HEK293T (cell line): Measurements from ENCODE around the gene SPINT3.

Experiments
- CTCF ChIA-PET: fragments of 350-600 bp; formaldehyde crosslinking; extraction: SDS; loops from one replicate; lab custom pipeline; 2021; ENCODE audit warnings: antibody characterized with exemption, inconsistent platforms; lab: Yijun Ruan, JAX
- POLR2A ChIA-PET: fragments of 350-600 bp; formaldehyde crosslinking; extraction: SDS; loops from one replicate; lab custom pipeline; 2020; ENCODE audit warnings: antibody characterized with exemption, inconsistent platforms; lab: Yijun Ruan, JAX
- DNase-seq: peaks from one replicate; pipeline ENCODE4 v3.0.0; 2012; ENCODE audit warnings: mixed read lengths; ENCODE audit errors: extremely low spot score
- ARNT ChIP-seq: fragments of 450-650 bp; IDR thresholded peaks from 2 replicates; pipeline ENCODE4 v1.6.1; 2017; ENCODE audit warnings: mild to moderate bottlenecking
- BHLHE40 ChIP-seq: fragments of 450-650 bp; IDR thresholded peaks from 2 replicates; pipeline ENCODE4 v1.6.1; 2016; ENCODE audit warnings: mild to moderate bottlenecking, moderate library complexity, borderline replicate concordance
- CTBP1 ChIP-seq: fragments of 450-650 bp; IDR thresholded peaks from 2 replicates; pipeline ENCODE4 v1.6.1; 2016; ENCODE audit warnings: borderline replicate concordance
- ELF4 ChIP-seq: fragments of 450-650 bp; IDR thresholded peaks from 2 replicates; pipeline ENCODE4 v1.6.1; 2017; ENCODE audit warnings: antibody characterized with exemption
- FOXA1 ChIP-seq: fragments of 450-650 bp; IDR thresholded peaks from 2 replicates; pipeline ENCODE4 v1.6.1; 2016; ENCODE audit warnings: mild to moderate bottlenecking
- FOXK2 ChIP-seq: fragments of 450-650 bp; IDR thresholded peaks from 2 replicates; pipeline ENCODE4 v1.6.1; 2016; ENCODE audit warnings: mild to moderate bottlenecking
- FOXM1 ChIP-seq: fragments of 450-650 bp; IDR thresholded peaks from 2 replicates; pipeline ENCODE4 v1.6.1; 2017; ENCODE audit warnings: mild to moderate bottlenecking, borderline replicate concordance
- HDGF ChIP-seq: fragments of 450-650 bp; IDR thresholded peaks from 2 replicates; pipeline ENCODE4 v1.6.1; 2017; ENCODE audit warnings: antibody characterized with exemption, borderline replicate concordance
- L3MBTL2 ChIP-seq: fragments of 450-650 bp; conservative IDR thresholded peaks from 2 replicates; pipeline ENCODE4 v1.6.1; 2016; ENCODE audit warnings: mild to moderate bottlenecking
- LEF1 ChIP-seq: fragments of 450-650 bp; IDR thresholded peaks from 2 replicates; pipeline ENCODE4 v1.6.1; 2017; ENCODE audit warnings: mild to moderate bottlenecking, borderline replicate concordance
- NFRKB ChIP-seq: fragments of 450-650 bp; IDR thresholded peaks from 2 replicates; pipeline ENCODE4 v1.6.1; 2016; ENCODE audit warnings: mild to moderate bottlenecking, moderate library complexity
- PKNOX1 ChIP-seq: fragments of 450-650 bp; IDR thresholded peaks from 2 replicates; pipeline ENCODE4 v1.6.1; 2016
- SP1 ChIP-seq: fragments of 450-650 bp; IDR thresholded peaks from 2 replicates; pipeline ENCODE4 v1.6.1; 2017
- SUZ12 ChIP-seq: fragments of 450-650 bp; IDR thresholded peaks from 2 replicates; pipeline ENCODE4 v1.6.1; 2016; ENCODE audit warnings: mild to moderate bottlenecking
- TARDBP ChIP-seq: fragments of 450-650 bp; IDR thresholded peaks from 2 replicates; pipeline ENCODE4 v1.6.1; 2016
- ZNF384 ChIP-seq: fragments of 450-650 bp; IDR thresholded peaks from 2 replicates; pipeline ENCODE4 v1.6.1; 2016

SPINT3 gene

GRCh38 chr20:45518282-45518681, 2.9 kb upstream of the SPINT3 start:
- DNase-seq: no peak
- ChIA-PET CTCF (no interaction called here), POLR2A (no interaction called here)
- no peak for TF ChIP-seq SP1

GRCh38 chr20:45510242-45510862, 5.1 kb downstream of the SPINT3 start:
- POLR2A ChIA-PET: no interaction called here
- CTCF ChIA-PET: no interaction called here
- TF ChIP-seq ELF4: no peak
- no peak for TF ChIP-seq FOXA1
- no peak for TF ChIP-seq TARDBP
- TF ChIP-seq CTBP1: no peak
- TF ChIP-seq ARNT: no peak
- TF ChIP-seq NFRKB: no peak
- no peak for TF ChIP-seq HDGF
- no peak for TF ChIP-seq SUZ12
- no peak for TF ChIP-seq FOXM1
- TF ChIP-seq FOXK2: no peak
- no peak for DNase-seq

- POLR2A ChIA-PET: no interaction called here
- DNase-seq: no peak
Measured at GRCh38 chr20:45509091-45509490, 6.3 kb downstream of the SPINT3 start.

GRCh38 chr20:45508068-45508886, 7.1 kb downstream of the SPINT3 start:
- TF ChIP-seq SP1 (no peak), ARNT (no peak), TARDBP (no peak), ZNF384 (no peak), FOXA1 (no peak), CTBP1 (no peak), BHLHE40 (no peak), LEF1 (no peak), FOXM1 (no peak), HDGF (no peak), NFRKB (no peak), PKNOX1 (no peak), FOXK2 (no peak), L3MBTL2 (no peak), SUZ12 (no peak)
- POLR2A ChIA-PET: no interaction called here
- CTCF ChIA-PET: no interaction called here
- no peak for DNase-seq

More at GRCh38 chr20:45509091-45509490, 6.3 kb downstream of the SPINT3 start:
- no peak for TF ChIP-seq ELF4
- no peak for TF ChIP-seq CTBP1
- no peak for TF ChIP-seq FOXA1
- no peak for TF ChIP-seq L3MBTL2
- no peak for TF ChIP-seq PKNOX1
- TF ChIP-seq BHLHE40: no peak
- TF ChIP-seq HDGF: no peak
- TF ChIP-seq SP1: no peak
- no peak for TF ChIP-seq TARDBP
- TF ChIP-seq LEF1: no peak
- CTCF ChIA-PET: no interaction called here

- CTCF ChIA-PET: no interaction called here
- DNase-seq: no peak
- TF ChIP-seq BHLHE40: no peak
- POLR2A ChIA-PET: no interaction called here
Measured at GRCh38 chr20:45507011-45507820, 8.2 kb downstream of the SPINT3 start.

DNA sequence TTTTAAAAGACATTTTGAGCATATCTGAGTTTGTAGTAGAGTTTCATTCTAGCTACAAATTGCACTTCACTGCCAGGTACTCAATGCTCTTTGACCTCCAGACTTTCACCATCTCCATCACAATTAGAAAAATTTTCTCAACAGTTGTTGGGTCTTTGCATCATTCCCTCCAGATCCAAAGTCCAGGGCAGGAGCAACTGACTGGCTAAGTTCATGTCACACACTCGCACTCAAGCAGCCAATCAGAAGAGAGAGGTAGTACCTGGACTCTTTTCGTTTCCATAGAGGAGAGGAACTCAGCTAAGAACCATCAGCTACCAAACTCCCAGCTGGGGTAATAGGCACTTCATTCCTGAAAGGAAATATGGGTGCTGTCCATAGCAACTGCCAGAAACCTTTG, 9.0 kb downstream of the SPINT3 start:
- ChIA-PET CTCF (no interaction called here), POLR2A (no interaction called here)
- TF ChIP-seq HDGF (no peak), LEF1 (no peak), FOXM1 (no peak), SUZ12 (no peak), FOXA1 (no peak), NFRKB (no peak), L3MBTL2 (no peak), BHLHE40 (no peak), SP1 (no peak), ELF4 (no peak), CTBP1 (no peak), FOXK2 (no peak), ZNF384 (no peak), TARDBP (no peak), ARNT (no peak), PKNOX1 (no peak)
- no peak for DNase-seq
